ENCODE measurements around the gene RAB4A. TPM values are rescaled to one million over a fixed set of nuclear protein-coding genes. Genes with fewer than 3 reads are reported as not detected.
A peak's percentile ranks its signal among the peaks of the same experiment; 100 is the strongest.

RAB4A gene
- total and polyA plus RNA-seq, 2 of the 13 experiments (the other 11 are each of a cell fraction or from before 2014, with no cell fraction given) = 56.0 to 80.1 TPM

DNA sequence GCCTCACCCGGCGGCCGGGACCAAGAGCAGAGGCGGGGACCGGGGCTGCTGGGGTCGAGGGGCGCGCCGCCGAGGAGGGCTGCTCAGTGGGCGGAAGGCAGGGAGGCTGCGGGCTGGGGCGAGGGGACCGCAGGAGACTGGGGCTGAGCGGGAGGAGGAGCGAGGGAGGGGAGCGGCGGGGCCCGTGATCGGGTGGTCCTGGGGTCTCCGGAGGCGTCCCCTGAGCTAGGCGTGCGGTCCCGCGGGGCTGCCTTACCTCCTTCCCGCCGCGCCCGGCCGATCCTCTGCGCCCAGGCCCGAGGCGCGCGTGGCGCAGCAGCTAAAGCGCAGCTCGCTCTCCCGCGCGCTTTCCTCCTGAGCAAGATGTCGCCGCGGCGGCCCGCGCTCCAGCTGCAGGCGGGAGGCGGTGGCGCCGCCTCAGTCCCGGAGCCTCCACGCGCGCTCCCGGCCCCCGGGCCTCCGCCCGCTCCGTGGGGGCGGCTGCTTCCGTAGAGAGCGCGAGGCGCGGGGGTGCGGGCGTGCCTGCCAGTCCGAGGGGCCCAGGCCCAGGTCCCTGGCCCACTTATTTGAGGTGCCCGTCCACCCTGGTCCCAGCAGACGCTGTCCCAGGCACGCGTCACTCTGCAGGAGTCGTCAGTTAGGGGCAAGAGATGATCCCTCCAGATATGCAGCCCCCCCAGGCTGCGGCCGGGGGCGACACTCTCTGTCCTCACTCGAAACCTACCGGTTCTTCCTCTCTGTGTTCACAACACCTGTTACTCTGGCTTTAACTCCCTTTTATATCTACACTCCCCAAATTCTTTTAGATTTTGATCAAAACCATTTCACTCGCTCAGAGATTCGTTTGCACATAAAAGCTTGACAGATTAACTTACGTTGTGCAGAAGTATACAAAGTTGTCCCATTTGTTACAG is 72.0 kb downstream of the RAB4A start, which contains the start of gene CCSAP (continued):
- TF ChIP-seq, protein P1, sequence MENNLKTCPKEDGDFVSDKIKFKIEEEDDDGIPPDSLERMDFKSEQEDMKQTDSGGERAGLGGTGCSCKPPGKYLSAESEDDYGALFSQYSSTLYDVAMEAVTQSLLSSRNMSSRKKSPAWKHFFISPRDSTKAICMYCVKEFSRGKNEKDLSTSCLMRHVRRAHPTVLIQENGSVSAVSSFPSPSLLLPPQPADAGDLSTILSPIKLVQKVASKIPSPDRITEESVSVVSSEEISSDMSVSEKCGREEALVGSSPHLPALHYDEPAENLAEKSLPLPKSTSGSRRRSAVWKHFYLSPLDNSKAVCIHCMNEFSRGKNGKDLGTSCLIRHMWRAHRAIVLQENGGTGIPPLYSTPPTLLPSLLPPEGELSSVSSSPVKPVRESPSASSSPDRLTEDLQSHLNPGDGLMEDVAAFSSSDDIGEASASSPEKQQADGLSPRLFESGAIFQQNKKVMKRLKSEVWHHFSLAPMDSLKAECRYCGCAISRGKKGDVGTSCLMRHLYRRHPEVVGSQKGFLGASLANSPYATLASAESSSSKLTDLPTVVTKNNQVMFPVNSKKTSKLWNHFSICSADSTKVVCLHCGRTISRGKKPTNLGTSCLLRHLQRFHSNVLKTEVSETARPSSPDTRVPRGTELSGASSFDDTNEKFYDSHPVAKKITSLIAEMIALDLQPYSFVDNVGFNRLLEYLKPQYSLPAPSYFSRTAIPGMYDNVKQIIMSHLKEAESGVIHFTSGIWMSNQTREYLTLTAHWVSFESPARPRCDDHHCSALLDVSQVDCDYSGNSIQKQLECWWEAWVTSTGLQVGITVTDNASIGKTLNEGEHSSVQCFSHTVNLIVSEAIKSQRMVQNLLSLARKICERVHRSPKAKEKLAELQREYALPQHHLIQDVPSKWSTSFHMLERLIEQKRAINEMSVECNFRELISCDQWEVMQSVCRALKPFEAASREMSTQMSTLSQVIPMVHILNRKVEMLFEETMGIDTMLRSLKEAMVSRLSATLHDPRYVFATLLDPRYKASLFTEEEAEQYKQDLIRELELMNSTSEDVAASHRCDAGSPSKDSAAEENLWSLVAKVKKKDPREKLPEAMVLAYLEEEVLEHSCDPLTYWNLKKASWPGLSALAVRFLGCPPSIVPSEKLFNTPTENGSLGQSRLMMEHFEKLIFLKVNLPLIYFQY (CRISPR knock-in tag; IDR thresholded peaks at IDR 0.05; ENCODE audit: borderline replicate concordance) = no peak
- TF ChIP-seq ZNF101 (CRISPR knock-in tag; IDR thresholded peaks at IDR 0.05; ENCODE audit: borderline replicate concordance, low read depth) (no peak), RFX5 (IDR thresholded peaks at IDR 0.05; ENCODE audit: low read depth, low read length) (no peak), SP4 (CRISPR knock-in tag; IDR thresholded peaks at IDR 0.05) (no peak), NFE2L1 (CRISPR knock-in tag; IDR thresholded peaks at IDR 0.05; ENCODE audit: borderline replicate concordance) (no peak), CEBPG (CRISPR knock-in tag; IDR thresholded peaks at IDR 0.05) (no peak), SOX5 (CRISPR knock-in tag; IDR thresholded peaks at IDR 0.05; ENCODE audit: borderline replicate concordance) (no peak), ZNF709 (CRISPR knock-in tag; IDR thresholded peaks at IDR 0.05) (0 out of 2 replicates have a peak, but pooled peaks have one; percentile 23), SRSF1 (optimal IDR thresholded peaks at IDR 0.05; ENCODE audit: low read depth, low read length) (no peak), TCF7 (IDR thresholded peaks at IDR 0.05; ENCODE audit: low read depth) (no peak), ZNF34 (CRISPR knock-in tag; IDR thresholded peaks at IDR 0.05; ENCODE audit: borderline replicate concordance) (peak; percentile 44; the same call in 1 of the 2 replicates), MAFG (CRISPR knock-in tag; IDR thresholded peaks at IDR 0.05) (no peak), CREB1 (IDR thresholded peaks at IDR 0.05) (no peak), CREB1 (CRISPR knock-in tag; IDR thresholded peaks at IDR 0.05) (no peak)
- TF ChIP-seq, protein P2, sequence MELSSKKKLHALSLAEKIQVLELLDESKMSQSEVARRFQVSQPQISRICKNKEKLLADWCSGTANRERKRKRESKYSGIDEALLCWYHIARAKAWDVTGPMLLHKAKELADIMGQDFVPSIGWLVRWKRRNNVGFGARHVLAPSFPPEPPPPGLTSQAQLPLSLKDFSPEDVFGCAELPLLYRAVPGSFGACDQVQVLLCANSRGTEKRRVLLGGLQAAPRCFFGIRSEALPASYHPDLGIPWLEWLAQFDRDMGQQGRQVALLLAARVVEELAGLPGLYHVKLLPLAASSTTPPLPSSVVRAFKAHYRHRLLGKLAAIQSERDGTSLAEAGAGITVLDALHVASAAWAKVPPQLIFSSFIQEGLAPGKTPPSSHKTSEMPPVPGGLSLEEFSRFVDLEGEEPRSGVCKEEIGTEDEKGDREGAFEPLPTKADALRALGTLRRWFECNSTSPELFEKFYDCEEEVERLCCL (CRISPR knock-in tag; IDR thresholded peaks at IDR 0.05; ENCODE audit: borderline replicate concordance) = no peak
- TF ChIP-seq, protein P3, sequence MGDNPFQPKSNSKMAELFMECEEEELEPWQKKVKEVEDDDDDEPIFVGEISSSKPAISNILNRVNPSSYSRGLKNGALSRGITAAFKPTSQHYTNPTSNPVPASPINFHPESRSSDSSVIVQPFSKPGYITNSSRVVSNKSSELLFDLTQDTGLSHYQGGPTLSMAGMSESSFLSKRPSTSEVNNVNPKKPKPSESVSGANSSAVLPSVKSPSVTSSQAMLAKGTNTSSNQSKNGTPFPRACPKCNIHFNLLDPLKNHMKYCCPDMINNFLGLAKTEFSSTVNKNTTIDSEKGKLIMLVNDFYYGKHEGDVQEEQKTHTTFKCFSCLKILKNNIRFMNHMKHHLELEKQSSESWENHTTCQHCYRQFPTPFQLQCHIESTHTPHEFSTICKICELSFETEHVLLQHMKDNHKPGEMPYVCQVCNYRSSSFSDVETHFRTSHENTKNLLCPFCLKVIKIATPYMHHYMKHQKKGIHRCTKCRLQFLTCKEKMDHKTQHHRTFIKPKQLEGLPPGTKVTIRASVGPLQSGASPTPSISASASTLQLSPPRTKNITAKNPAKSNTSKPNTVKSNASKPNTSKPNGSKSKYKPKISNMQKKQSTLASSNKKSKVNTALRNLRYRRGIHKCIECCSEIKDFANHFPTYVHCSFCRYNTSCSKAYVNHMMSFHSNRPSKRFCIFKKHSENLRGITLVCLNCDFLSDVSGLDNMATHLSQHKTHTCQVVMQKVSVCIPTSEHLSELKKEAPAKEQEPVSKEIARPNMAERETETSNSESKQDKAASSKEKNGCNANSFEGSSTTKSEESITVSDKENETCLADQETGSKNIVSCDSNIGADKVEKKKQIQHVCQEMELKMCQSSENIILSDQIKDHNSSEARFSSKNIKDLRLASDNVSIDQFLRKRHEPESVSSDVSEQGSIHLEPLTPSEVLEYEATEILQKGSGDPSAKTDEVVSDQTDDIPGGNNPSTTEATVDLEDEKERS (CRISPR knock-in tag; IDR thresholded peaks at IDR 0.05) = no peak
- TF ChIP-seq, protein P4, sequence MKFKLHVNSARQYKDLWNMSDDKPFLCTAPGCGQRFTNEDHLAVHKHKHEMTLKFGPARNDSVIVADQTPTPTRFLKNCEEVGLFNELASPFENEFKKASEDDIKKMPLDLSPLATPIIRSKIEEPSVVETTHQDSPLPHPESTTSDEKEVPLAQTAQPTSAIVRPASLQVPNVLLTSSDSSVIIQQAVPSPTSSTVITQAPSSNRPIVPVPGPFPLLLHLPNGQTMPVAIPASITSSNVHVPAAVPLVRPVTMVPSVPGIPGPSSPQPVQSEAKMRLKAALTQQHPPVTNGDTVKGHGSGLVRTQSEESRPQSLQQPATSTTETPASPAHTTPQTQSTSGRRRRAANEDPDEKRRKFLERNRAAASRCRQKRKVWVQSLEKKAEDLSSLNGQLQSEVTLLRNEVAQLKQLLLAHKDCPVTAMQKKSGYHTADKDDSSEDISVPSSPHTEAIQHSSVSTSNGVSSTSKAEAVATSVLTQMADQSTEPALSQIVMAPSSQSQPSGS (CRISPR knock-in tag; IDR thresholded peaks at IDR 0.05) = peak; percentile 56; the same call in 1 of the 2 replicates
- TF ChIP-seq, protein P5, sequence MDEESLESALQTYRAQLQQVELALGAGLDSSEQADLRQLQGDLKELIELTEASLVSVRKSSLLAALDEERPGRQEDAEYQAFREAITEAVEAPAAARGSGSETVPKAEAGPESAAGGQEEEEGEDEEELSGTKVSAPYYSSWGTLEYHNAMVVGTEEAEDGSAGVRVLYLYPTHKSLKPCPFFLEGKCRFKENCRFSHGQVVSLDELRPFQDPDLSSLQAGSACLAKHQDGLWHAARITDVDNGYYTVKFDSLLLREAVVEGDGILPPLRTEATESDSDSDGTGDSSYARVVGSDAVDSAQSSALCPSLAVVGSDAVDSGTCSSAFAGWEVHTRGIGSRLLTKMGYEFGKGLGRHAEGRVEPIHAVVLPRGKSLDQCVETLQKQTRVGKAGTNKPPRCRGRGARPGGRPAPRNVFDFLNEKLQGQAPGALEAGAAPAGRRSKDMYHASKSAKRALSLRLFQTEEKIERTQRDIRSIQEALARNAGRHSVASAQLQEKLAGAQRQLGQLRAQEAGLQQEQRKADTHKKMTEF (CRISPR knock-in tag; IDR thresholded peaks at IDR 0.05) = peak; percentile 58; the same call in 1 of the 2 replicates

Measured in HepG2 (cell line).